ENCODE results near the gene FBXL14. TPM values are rescaled to one million over a fixed set of nuclear protein-coding genes. Genes with fewer than 3 reads are reported as not detected.
A peak's percentile ranks its signal among the peaks of the same experiment; 100 is the strongest.

Gene FBXL14
- total RNA-seq, 4 donors from 2014 or later: 5.4 to 12.4 (median 7.6) TPM

DNA sequence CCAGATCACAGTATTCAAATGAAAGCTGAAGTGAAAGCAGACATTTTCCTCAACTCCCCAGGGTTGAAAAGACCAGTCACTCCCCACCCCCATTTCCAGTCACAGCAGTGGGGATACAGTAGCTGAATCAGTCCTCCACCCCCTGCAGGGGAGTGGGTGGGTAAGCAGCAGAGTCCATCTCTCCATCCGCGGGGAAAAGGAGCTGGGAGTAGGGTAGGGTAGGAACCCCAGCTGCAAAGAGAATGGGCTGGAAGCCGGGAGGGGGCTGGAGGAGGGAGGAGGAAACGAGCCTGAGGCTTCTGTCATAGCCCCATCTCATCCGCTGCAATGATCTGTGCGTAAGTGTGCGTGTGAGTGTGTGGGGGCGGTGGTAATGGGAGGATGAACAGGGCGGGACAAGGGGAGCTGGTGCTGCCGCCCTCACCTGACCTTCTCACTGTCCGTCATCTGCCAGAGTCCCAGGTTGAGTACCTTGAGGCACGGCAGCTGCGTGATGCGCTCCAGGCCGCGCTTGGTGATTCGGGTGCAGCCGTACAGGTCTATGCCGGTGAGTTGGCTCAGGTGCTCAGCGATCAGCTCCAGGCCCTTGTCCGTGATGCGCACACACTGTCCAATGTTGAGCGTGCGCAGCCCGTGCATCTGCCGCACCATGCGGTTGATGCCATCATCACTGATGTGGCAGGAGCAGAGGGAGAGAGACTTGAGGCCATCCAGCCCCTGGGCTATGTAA lies 1.8 kb downstream of the FBXL14 start:
- H3K36me3 ChIP-seq: no peaks in the 10 kb centered on the region
- H3K9me3 ChIP-seq: no peaks in the 10 kb centered on the region
- H3K4me1 ChIP-seq: peaks cover 70% of the 10 kb centered on the region
- TF ChIP-seq POLR2A (IDR thresholded peaks at IDR 0.05) (no peak), POLR2AphosphoS5 (IDR thresholded peaks at IDR 0.05) (no peak), EP300 (IDR thresholded peaks at IDR 0.05) (no peak)
- TF ChIP-seq, protein P1, sequence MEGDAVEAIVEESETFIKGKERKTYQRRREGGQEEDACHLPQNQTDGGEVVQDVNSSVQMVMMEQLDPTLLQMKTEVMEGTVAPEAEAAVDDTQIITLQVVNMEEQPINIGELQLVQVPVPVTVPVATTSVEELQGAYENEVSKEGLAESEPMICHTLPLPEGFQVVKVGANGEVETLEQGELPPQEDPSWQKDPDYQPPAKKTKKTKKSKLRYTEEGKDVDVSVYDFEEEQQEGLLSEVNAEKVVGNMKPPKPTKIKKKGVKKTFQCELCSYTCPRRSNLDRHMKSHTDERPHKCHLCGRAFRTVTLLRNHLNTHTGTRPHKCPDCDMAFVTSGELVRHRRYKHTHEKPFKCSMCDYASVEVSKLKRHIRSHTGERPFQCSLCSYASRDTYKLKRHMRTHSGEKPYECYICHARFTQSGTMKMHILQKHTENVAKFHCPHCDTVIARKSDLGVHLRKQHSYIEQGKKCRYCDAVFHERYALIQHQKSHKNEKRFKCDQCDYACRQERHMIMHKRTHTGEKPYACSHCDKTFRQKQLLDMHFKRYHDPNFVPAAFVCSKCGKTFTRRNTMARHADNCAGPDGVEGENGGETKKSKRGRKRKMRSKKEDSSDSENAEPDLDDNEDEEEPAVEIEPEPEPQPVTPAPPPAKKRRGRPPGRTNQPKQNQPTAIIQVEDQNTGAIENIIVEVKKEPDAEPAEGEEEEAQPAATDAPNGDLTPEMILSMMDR (IDR thresholded peaks at IDR 0.05): no peak
- WGBS: 2% methylated on average over 11 of the region's 27 CpGs
- peak overlapping the region; percentile 90 for H3K4me3 ChIP-seq
- H3K27ac ChIP-seq: peak overlapping the region; percentile 96
- H3K27me3 ChIP-seq: no peaks in the 10 kb centered on the region
- no peak for DNase-seq (ENCODE audit: low spot score in 2 of 2)

DNA sequence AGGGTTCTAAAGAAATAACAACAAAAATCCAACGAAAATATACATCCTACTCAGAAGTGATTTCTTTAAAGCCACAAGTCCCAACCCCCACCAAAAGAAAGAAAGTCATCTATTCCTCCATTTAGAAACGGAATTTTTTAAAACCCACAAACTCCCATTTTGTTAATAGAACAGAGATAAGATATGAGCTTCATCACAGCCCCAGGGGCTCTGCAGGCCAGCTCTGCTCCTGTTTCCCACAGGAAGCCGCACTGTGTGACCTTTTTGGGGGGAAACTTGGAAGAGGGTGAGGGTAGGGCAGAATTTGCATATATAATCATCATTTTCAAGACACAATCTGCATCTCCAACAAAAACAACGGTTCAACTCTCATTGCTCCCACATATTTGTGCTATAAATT lies 2.8 kb downstream of the FBXL14 start:
- WGBS: 31% methylated on average over 4 of the region's 4 CpGs
- Histone ChIP-seq H3K4me1 (peaks cover 74% of the 10 kb centered on the region), H3K27me3 (no peaks in the 10 kb centered on the region), H3K4me3 (peak overlapping the region; percentile 90), H3K36me3 (no peaks in the 10 kb centered on the region), H3K27ac (no peak overlapping the region), H3K9me3 (no peaks in the 10 kb centered on the region)
- DNase-seq (ENCODE audit: low spot score in 2 of 2): no peak
- no peak for TF ChIP-seq POLR2A (IDR thresholded peaks at IDR 0.05)
- TF ChIP-seq EP300 (IDR thresholded peaks at IDR 0.05): no peak
- no peak for TF ChIP-seq POLR2AphosphoS5 (IDR thresholded peaks at IDR 0.05)
- TF ChIP-seq, protein P1 (IDR thresholded peaks at IDR 0.05): no peak

DNA sequence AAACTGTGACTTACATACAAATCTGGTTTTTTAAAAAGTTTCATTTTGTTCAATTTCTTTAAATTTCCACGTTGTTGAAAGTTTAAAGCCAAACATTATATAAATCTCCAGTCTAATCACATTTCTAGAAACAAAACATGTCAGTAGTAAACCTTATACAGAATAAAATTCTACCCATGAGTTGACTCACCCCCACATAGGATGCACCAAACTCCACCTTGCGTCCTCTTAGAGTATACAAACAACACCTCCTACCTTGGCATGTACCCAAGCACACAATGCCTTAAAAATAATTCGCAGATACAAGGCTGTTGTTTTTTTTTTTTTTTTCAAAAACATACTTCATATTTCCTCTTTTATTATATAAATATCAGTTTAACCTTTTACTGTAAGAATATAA lies 3.3 kb downstream of the FBXL14 start:
- peak overlapping the region; percentile 42 for H3K27ac ChIP-seq
- H3K36me3 ChIP-seq: no peaks in the 10 kb centered on the region
- H3K4me1 ChIP-seq: peaks cover 74% of the 10 kb centered on the region

DNA sequence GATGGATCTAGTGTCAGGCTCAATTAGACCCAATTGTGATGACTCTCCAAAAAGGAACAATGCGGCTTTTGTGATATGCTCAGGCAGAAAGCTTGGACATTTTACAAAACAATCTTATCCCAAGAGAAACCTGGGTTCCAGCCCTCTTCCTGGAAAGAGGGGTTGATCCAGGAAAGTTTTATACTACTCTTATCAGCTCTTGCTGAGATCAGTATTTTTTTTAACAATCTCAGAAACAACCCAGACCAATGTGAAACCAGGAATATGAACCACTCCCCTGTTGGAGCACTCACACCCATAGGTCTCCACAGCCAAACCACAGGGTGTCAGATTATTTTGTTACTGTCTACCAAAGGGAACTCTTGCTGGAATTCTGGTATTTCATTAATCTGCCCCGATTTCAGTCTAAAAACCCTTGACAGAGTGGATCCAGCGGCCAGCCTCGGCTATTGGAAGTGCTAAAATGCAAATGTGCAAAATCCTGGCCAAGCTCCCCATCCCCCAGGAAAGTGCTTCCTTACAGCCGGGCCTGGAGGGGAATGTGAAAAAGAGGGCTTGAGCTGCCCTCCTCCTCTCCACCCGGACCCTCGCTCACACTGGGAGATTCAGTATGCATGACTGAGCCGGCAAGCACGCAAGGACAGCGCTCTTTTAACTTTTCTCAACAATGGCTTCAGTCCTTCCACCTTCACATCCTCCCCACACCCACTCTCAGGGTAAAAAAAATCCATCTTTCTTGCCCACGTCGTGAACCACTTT lies 4.0 kb downstream of the FBXL14 start:
- H3K27ac ChIP-seq: peak overlapping the region; percentile 42
- no peak for DNase-seq (ENCODE audit: low spot score in 2 of 2)
- no peaks in the 10 kb centered on the region for H3K27me3 ChIP-seq
- H3K9me3 ChIP-seq: no peaks in the 10 kb centered on the region
- H3K36me3 ChIP-seq: no peaks in the 10 kb centered on the region
- 33% methylated on average over 12 of the region's 12 CpGs for WGBS
- peak overlapping the region; percentile 34 for H3K4me3 ChIP-seq
- H3K4me1 ChIP-seq: peaks cover 70% of the 10 kb centered on the region
- TF ChIP-seq POLR2AphosphoS5 (IDR thresholded peaks at IDR 0.05): no peak

More for the DNA sequence above, 3.3 kb downstream of the FBXL14 start:
- Histone ChIP-seq H3K4me3 (peak overlapping the region; percentile 90), H3K27me3 (no peaks in the 10 kb centered on the region), H3K9me3 (no peaks in the 10 kb centered on the region)
- 21% methylated on average over 3 of the region's 3 CpGs for WGBS
- TF ChIP-seq EP300 (IDR thresholded peaks at IDR 0.05) (no peak), POLR2A (IDR thresholded peaks at IDR 0.05) (no peak), POLR2AphosphoS5 (IDR thresholded peaks at IDR 0.05) (no peak)
- TF ChIP-seq, protein P1 (IDR thresholded peaks at IDR 0.05): no peak
- no peak for DNase-seq (ENCODE audit: low spot score in 2 of 2)

DNA sequence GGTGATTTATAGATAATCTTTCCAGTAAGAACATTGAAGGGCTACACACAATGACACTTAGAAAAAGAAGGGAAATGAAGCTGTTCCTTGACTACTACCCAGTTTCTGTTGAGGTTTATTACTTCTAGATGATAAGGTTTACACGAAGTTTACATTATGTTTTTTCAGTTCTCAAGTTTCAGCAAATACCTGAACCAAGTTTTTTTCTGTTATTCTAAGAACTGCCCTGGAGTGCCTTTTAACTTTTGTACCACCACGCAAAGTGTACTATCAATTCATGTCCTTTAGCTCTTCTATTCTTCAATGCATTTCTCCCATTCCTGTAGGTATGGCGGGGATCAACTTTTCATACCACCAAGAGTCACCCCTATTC lies 5.8 kb downstream of the FBXL14 start:
- H3K4me1 ChIP-seq: peaks cover 63% of the 10 kb centered on the region

More for the DNA sequence above, 5.8 kb downstream of the FBXL14 start:
- H3K27ac ChIP-seq: no peak overlapping the region
- 71% methylated on average over 3 of the region's 3 CpGs for WGBS
- H3K27me3 ChIP-seq: no peaks in the 10 kb centered on the region
- no peaks in the 10 kb centered on the region for H3K9me3 ChIP-seq
- no peaks in the 10 kb centered on the region for H3K36me3 ChIP-seq
- TF ChIP-seq, protein P1 (IDR thresholded peaks at IDR 0.05): no peak
- TF ChIP-seq EP300 (IDR thresholded peaks at IDR 0.05) (no peak), POLR2AphosphoS5 (IDR thresholded peaks at IDR 0.05) (no peak), POLR2A (IDR thresholded peaks at IDR 0.05) (no peak)
- no peak overlapping the region for H3K4me3 ChIP-seq
- DNase-seq (ENCODE audit: low spot score in 2 of 2): no peak

Data from suprapubic skin (tissue), 4 donors.